HepG2 (cell line): ENCODE measurements around the gene MCAT. TPM values are rescaled to one million over a fixed set of nuclear protein-coding genes. Genes with fewer than 3 reads are reported as not detected.

ENCODE experiments used
- ATF6 ChIP-seq: sonication (generic); formaldehyde crosslinking; conservative IDR thresholded peaks from 2 replicates; pipeline ENCODE4 v1.4.0; 2020; ENCODE audit warnings: missing genetic modification reagents
- ATM ChIP-seq: fragments of 450-650 bp; IDR thresholded peaks from 2 replicates; pipeline ENCODE4 v1.7.1; 2017; ENCODE audit warnings: mild to moderate bottlenecking, borderline replicate concordance
- CENPT ChIP-seq: sonication (generic); formaldehyde crosslinking; IDR thresholded peaks from 2 replicates; pipeline ENCODE4 v1.8.0; 2022; ENCODE audit warnings: low read depth, mild to moderate bottlenecking, moderate library complexity, missing genetic modification reagents
- FUBP1 ChIP-seq: sonication (generic); formaldehyde crosslinking; IDR thresholded peaks from 2 replicates; pipeline ENCODE4 v1.5.1; 2020; ENCODE audit warnings: missing genetic modification reagents, mild to moderate bottlenecking, borderline replicate concordance
- KLF16 ChIP-seq, 2 experiments: sonication (generic) in 1 of 2; formaldehyde crosslinking in 1 of 2; IDR thresholded peaks; 2 replicates each; pipeline versions ENCODE4 v1.6.1 to v1.8.0; 2016 to 2023; ENCODE audit warnings: missing genetic modification reagents in 2 of 2, missing compliant biosample characterization in 1 of 2
- KMT2B ChIP-seq: IDR thresholded peaks from 2 replicates; pipeline ENCODE4 v1.6.1; 2016; ENCODE audit warnings: missing genetic modification reagents, missing compliant biosample characterization
- NFKBIZ ChIP-seq: IDR thresholded peaks from 2 replicates; pipeline ENCODE4 v1.6.1; 2018; ENCODE audit warnings: missing genetic modification reagents, missing compliant biosample characterization
- PHF5A ChIP-seq: IDR thresholded peaks from one replicate; pipeline ENCODE4 v1.6.1; 2018; ENCODE audit warnings: low read depth, missing genetic modification reagents; ENCODE audit not compliant: unreplicated experiment
- ZBTB43 ChIP-seq: sonication (generic); formaldehyde crosslinking; conservative IDR thresholded peaks from 2 replicates; pipeline ENCODE4 v1.4.0; 2020; ENCODE audit warnings: missing genetic modification reagents
- ZNF318 ChIP-seq: sonication (generic); formaldehyde crosslinking; IDR thresholded peaks from 2 replicates; pipeline ENCODE4 v1.4.0; 2020; ENCODE audit warnings: mild to moderate bottlenecking, missing genetic modification reagents
- ZNF552 ChIP-seq: sonication (generic); formaldehyde crosslinking; IDR thresholded peaks from 2 replicates; pipeline ENCODE4 v1.9.0; 2022; ENCODE audit warnings: missing genetic modification reagents, mild to moderate bottlenecking, borderline replicate concordance
- ZNF567 ChIP-seq: sonication (generic); formaldehyde crosslinking; IDR thresholded peaks from 2 replicates; pipeline ENCODE4 v1.8.1; 2023; ENCODE audit warnings: mild to moderate bottlenecking, missing genetic modification reagents, borderline replicate concordance
- ZSCAN25 ChIP-seq: sonication (generic); formaldehyde crosslinking; IDR thresholded peaks from 2 replicates; pipeline ENCODE4 v1.8.0; 2022; ENCODE audit warnings: mild to moderate bottlenecking, missing genetic modification reagents
- polyA plus RNA-seq, 8 experiments: library from polyadenylated mRNA; depleted of rRNA in 3 of 8; stranded (reverse) in 7 of 8; unstranded in 1 of 8; fragments of >200 nt; fragmentation: Illumina TruSeq in 4 of 8; extraction: Trizol in 4 of 8; gene quantifications; 2 replicates each; pipeline versions ENCODE4 v1.2.1 to v1.2.3, GENCODE V29; 2011 to 2016; ENCODE audit warnings: low read depth in 4 of 8, missing spikeins in 1 of 8, mixed read lengths in 1 of 8; ENCODE audit not compliant: insufficient read depth in 1 of 8
- total RNA-seq, 5 experiments: library from RNA; depleted of rRNA; stranded (reverse); fragments of >200 nt; fragmentation: Illumina TruSeq; extraction: Trizol; gene quantifications; 2 replicates each; pipeline ENCODE4 v1.2.3, GENCODE V29; 2016; ENCODE audit warnings: low read depth in 1 of 5
- TF ChIP-seq, protein P1 (sequence below): sonication (generic); formaldehyde crosslinking; IDR thresholded peaks from 2 replicates; pipeline ENCODE4 v1.4.0; 2020; ENCODE audit warnings: mild to moderate bottlenecking, missing genetic modification reagents

MCAT gene
- total and polyA plus RNA-seq, 2 of the 13 experiments (the other 11 are each of a cell fraction or from before 2014, with no cell fraction given): 9.3 to 16.7 TPM

DNA sequence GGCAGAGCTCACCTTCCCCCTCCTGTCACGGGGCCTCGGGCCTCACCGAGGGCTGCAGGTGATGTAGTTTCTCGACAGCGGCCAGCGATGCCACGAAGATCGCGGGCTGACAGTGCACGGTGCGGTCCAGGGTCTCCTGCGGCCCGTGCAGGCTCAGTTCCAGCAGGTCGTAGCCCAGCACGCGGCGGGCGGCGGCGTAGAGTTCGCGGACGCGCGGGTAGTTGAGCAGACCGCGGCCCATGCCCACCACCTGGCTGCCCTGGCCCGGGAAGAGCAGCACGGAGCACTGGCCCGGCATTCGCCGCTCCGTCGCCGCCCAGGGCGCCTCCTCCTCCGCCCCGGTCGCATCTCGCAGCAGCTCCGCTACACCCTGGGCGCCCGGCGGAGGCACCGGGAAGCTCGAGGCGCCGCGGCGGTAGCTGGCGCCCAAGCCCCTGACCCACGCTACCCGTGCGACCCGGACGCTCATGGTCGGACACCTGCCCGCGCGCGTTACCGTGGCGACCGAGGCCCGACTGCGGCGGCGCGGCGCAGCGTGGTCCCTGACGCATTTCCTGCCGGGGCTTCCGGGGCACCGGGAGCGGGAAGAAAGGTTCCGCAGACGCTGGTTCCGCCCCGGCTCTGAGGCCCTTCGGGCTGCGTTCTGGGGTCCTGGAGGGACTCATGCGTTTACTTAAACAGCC lies at the start of gene MCAT (continued):
- no peak for TF ChIP-seq FUBP1
- peak; percentile 83; the same call in 1 of the 2 replicates for TF ChIP-seq CENPT (CRISPR knock-in tag)
- TF ChIP-seq ZNF552 (CRISPR knock-in tag): no peak
- TF ChIP-seq PHF5A (CRISPR knock-in tag): no peak
- TF ChIP-seq KLF16 (CRISPR knock-in tag; IDR thresholded peaks at IDR 0.05): peak in 1 of 2 experiments; percentile 93; a peak in 2 of 4 replicates
- no peak for TF ChIP-seq ZSCAN25 (CRISPR knock-in tag)
- TF ChIP-seq ZNF318 (CRISPR knock-in tag): no peak
- TF ChIP-seq ATF6 (CRISPR knock-in tag): no peak
- peak; percentile 88 for TF ChIP-seq KMT2B
- TF ChIP-seq ATM: no peak
- TF ChIP-seq, protein P1, sequence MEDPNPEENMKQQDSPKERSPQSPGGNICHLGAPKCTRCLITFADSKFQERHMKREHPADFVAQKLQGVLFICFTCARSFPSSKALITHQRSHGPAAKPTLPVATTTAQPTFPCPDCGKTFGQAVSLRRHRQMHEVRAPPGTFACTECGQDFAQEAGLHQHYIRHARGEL (CRISPR knock-in tag): peak; percentile 28; the same call in 1 of the 2 replicates
- TF ChIP-seq ZNF567: peak; percentile 95; the same call in 1 of the 2 replicates
- no peak for TF ChIP-seq ZBTB43 (CRISPR knock-in tag)
- 0 out of 2 replicates have a peak, but pooled peaks have one; percentile 39 for TF ChIP-seq NFKBIZ (CRISPR knock-in tag)
